BLaER1 treated with 17β-estradiol and CSF1 and Interleukin-3, amounts not matched to agents 10 nM and 100 nM (cell line): ENCODE results near the gene FAHD2A.
"Not testable (repeated sequence)": the region's sequence is repeated elsewhere in the genome, so short reads cannot be mapped to it uniquely, and the experiment has no call there.

Experiments used
- H3K27ac ChIP-seq, 11 experiments: shearing (Covaris generic); formaldehyde crosslinking; 2 replicates each; pipeline ENCODE4 v1.8.1; 2022
- H3K27me3 ChIP-seq, 11 experiments: shearing (Covaris generic); formaldehyde crosslinking; 2 replicates each; pipeline ENCODE4 v1.8.1; 2022
- H3K36me3 ChIP-seq, 11 experiments: shearing (Covaris generic); formaldehyde crosslinking; 2 replicates each; pipeline ENCODE4 v1.8.1; 2022
- H3K4me1 ChIP-seq, 10 experiments: shearing (Covaris generic); formaldehyde crosslinking; 2 replicates each; pipeline ENCODE4 v1.8.1; 2022
- H3K4me2 ChIP-seq, 11 experiments: shearing (Covaris generic); formaldehyde crosslinking; 2 replicates each; pipeline ENCODE4 v1.8.1; 2022
- H3K4me3 ChIP-seq, 10 experiments: shearing (Covaris generic); formaldehyde crosslinking; 2 replicates each; pipeline ENCODE4 v1.8.1; 2022
- H3K9ac ChIP-seq, 11 experiments: shearing (Covaris generic); formaldehyde crosslinking; 2 replicates each; pipeline ENCODE4 v1.8.1; 2022
- H3K9me3 ChIP-seq, 11 experiments: shearing (Covaris generic); formaldehyde crosslinking; replicated peaks in 1 of 11; 2 replicates each; pipeline ENCODE4 v1.8.1; 2022
- H4K20me1 ChIP-seq, 11 experiments: shearing (Covaris generic); formaldehyde crosslinking; 2 replicates each; pipeline ENCODE4 v1.8.1; 2022

Gene FAHD2A

GRCh38 chr2:95427196-95427867, 24.8 kb downstream of the FAHD2A start:
- not testable (repeated sequence) for H3K4me3 ChIP-seq, H3K27ac ChIP-seq, H3K4me2 ChIP-seq

DNA sequence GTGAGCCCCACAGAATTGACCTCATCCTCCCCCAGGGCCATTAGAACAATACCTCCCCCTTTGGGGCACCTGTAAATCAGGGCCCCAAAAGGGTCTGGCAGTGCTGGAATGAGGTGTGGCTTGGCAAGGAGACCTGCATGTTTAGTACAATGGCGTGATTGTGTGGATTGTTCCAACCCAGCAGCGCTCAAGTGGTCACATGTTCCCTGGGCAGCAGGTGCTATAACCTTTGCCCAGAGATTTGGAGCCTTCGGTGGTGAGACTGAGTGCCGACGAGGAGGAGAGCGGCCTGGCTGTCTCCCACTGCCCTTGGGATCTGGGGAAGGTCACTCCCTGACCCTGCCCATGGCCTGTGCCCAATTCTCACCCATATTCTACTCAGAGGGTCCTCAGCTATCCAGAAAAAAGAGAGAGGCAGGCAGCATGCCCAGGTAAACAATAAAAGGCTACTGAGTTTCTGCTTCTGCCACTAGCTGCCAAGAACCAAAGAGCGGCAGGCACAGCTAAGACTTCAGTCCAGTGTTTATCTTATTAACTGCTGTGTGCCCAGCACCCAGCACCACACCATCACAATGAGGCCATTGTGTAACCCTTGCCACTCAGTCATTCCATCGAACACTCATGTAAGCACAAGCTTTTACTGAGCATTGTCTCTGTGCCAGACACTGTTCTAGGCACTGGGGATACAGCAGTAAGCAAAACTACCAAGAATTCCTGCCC, 27.4 kb downstream of the FAHD2A start:
- H3K27me3 ChIP-seq, H4K20me1 ChIP-seq, H3K4me3 ChIP-seq, H3K4me2 ChIP-seq, H3K4me1 ChIP-seq, H3K9ac ChIP-seq, H3K27ac ChIP-seq, H3K36me3 ChIP-seq, H3K9me3 ChIP-seq: not testable (repeated sequence)

More at GRCh38 chr2:95427196-95427867, 24.8 kb downstream of the FAHD2A start:
- H3K9ac ChIP-seq, H3K36me3 ChIP-seq, H3K9me3 ChIP-seq, H3K27me3 ChIP-seq, H4K20me1 ChIP-seq, H3K4me1 ChIP-seq: not testable (repeated sequence)

- H4K20me1 ChIP-seq, H3K4me3 ChIP-seq, H3K27me3 ChIP-seq, H3K9me3 ChIP-seq, H3K36me3 ChIP-seq, H3K4me1 ChIP-seq, H3K4me2 ChIP-seq, H3K27ac ChIP-seq, H3K9ac ChIP-seq: not testable (repeated sequence)
These were observed 30.9 kb downstream of the FAHD2A start for GRCh38 chr2:95433373-95433772.

GRCh38 chr2:95433973-95434372, 31.5 kb downstream of the FAHD2A start:
- H3K9ac ChIP-seq, H3K4me1 ChIP-seq, H3K9me3 ChIP-seq, H3K4me3 ChIP-seq, H3K27me3 ChIP-seq, H3K36me3 ChIP-seq, H3K27ac ChIP-seq, H3K4me2 ChIP-seq, H4K20me1 ChIP-seq: not testable (repeated sequence)

DNA sequence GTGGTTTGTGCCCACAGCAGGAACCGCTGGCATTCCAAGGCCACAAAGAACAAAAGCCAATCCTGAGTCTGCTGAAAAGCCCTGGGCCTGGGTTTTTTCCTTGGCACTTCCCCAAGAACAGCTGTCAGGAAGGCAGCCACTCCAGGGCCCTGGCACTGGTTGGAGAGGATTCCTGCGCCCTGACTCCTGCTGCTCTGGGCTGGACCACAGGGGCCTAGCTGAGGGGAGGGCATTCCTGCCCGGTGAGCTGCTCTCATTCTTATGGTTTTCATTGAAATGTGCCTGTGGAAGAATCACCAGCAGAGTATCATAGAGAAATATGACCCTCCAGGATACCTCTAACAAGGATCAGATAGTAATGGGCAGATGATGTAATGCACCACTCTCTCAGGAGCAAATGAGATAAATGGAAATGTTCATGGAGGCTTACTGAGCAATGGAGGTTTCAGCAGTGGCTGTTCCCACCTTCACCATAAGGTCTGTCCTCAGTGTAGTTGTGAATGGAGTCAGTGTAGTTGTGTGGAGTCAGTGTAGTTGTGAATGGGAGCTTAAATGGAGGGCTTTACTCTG, 32.1 kb downstream of the FAHD2A start:
- H3K9ac ChIP-seq, H3K36me3 ChIP-seq, H3K27ac ChIP-seq, H3K27me3 ChIP-seq, H3K4me3 ChIP-seq, H3K4me2 ChIP-seq, H3K9me3 ChIP-seq, H3K4me1 ChIP-seq, H4K20me1 ChIP-seq: not testable (repeated sequence)

- not testable (repeated sequence) for H3K9ac ChIP-seq, H3K36me3 ChIP-seq, H4K20me1 ChIP-seq, H3K4me2 ChIP-seq, H3K27ac ChIP-seq, H3K27me3 ChIP-seq, H3K9me3 ChIP-seq, H3K4me1 ChIP-seq, H3K4me3 ChIP-seq
These were observed 32.8 kb downstream of the FAHD2A start for GRCh38 chr2:95435162-95435871.

DNA sequence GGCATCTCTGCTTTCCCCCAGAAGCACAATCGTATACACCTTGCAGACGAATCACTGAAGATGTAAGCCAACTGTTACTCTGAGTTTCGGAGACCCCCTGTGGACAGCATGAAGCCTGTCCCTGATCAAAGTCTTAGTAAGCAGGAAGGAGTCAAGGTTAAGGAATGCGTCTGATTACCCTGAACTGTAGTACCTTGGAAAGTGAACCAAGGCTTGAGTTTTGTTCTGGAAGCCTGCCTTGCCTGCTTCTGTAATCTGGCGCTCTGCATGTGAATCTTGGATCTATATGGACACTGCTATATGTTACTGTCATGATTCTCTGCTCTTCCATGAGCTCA, 33.3 kb downstream of the FAHD2A start:
- not testable (repeated sequence) for H3K9ac ChIP-seq, H4K20me1 ChIP-seq, H3K9me3 ChIP-seq, H3K36me3 ChIP-seq, H3K27ac ChIP-seq, H3K4me2 ChIP-seq, H3K4me1 ChIP-seq, H3K27me3 ChIP-seq, H3K4me3 ChIP-seq

GRCh38 chr2:95442474-95443099, 40.1 kb downstream of the FAHD2A start:
- H3K9ac ChIP-seq, H3K27me3 ChIP-seq, H3K36me3 ChIP-seq, H3K9me3 ChIP-seq, H3K4me1 ChIP-seq, H3K4me3 ChIP-seq, H3K27ac ChIP-seq, H4K20me1 ChIP-seq, H3K4me2 ChIP-seq: not testable (repeated sequence)

GRCh38 chr2:95445317-95445716, 42.8 kb downstream of the FAHD2A start:
- not testable (repeated sequence) for H3K36me3 ChIP-seq, H3K27ac ChIP-seq, H3K9ac ChIP-seq, H3K27me3 ChIP-seq, H3K4me2 ChIP-seq, H4K20me1 ChIP-seq, H3K9me3 ChIP-seq, H3K4me3 ChIP-seq, H3K4me1 ChIP-seq

GRCh38 chr2:95463292-95463691, 60.8 kb downstream of the FAHD2A start:
- H3K9ac ChIP-seq, H3K27me3 ChIP-seq, H3K4me1 ChIP-seq, H3K4me2 ChIP-seq, H3K9me3 ChIP-seq, H3K36me3 ChIP-seq, H3K27ac ChIP-seq, H4K20me1 ChIP-seq, H3K4me3 ChIP-seq: not testable (repeated sequence)
